ENCODE data around the gene HDAC4. TPM values are rescaled to one million over a fixed set of nuclear protein-coding genes. Genes with fewer than 3 reads are reported as not detected.

HDAC4 gene
- polyA plus RNA-seq, 1 donor (not counting 4 experiments of a cell fraction or from before 2014, with no cell fraction given) = 2.9 TPM

- Histone ChIP-seq H3K4me3 (ENCODE audit: control insufficient read depth in 2 of 3, extremely low read depth in 1 of 3, insufficient read depth in 2 of 3, low read depth in 1 of 3, low read length in 3 of 3) (no peak overlapping the region), H2AFZ (ENCODE audit: control insufficient read depth, low read length) (no peak overlapping the region), H3K27ac (ENCODE audit: control insufficient read depth, insufficient read depth, low read length) (no peak overlapping the region), H3K9ac (ENCODE audit: control insufficient read depth, extremely low read depth, insufficient read depth, low read length) (no peak overlapping the region), H3K79me2 (ENCODE audit: control insufficient read depth, insufficient read depth, low read length) (no peaks in the 10 kb centered on the region), H3K4me1 (ENCODE audit: control insufficient read depth, extremely low read depth, insufficient read depth, low read length) (peaks cover 5% of the 10 kb centered on the region), H3K4me2 (ENCODE audit: control insufficient read depth, extremely low read depth, insufficient read depth, low read depth, low read length) (no peak overlapping the region), H3K27me3 (ENCODE audit: control insufficient read depth, extremely low read depth, insufficient read depth, low read length) (peaks cover 16% of the 10 kb centered on the region), H3K9me3 (ENCODE audit: control insufficient read depth, low read depth, low read length) (no peaks in the 10 kb centered on the region), H3K36me3 (ENCODE audit: control insufficient read depth in 2 of 2, extremely low read depth in 1 of 2, insufficient read depth in 2 of 2, low read length in 2 of 2) (no peaks in the 10 kb centered on the region), H3K9me1 (ENCODE audit: control insufficient read depth, extremely low read depth, insufficient read depth, low read length) (no peaks in the 10 kb centered on the region), H4K20me1 (ENCODE audit: control insufficient read depth, extremely low read depth, insufficient read depth, low read length) (peaks cover 2% of the 10 kb centered on the region)
- TF ChIP-seq CTCF (optimal IDR thresholded peaks at IDR 0.05 in 1 of 3, IDR thresholded peaks at IDR 0.05 in 1 of 3, conservative IDR thresholded peaks at IDR 0.05 in 1 of 3; ENCODE audit: extremely low read depth in 1 of 3, insufficient read depth in 2 of 3, low read length in 3 of 3) (no peak), EZH2 (IDR thresholded peaks at IDR 0.05; ENCODE audit: low read length) (no peak)
- DNase-seq (ENCODE audit: low read depth, low spot score) = no peak
- no peak for FAIRE-seq
- dilution Hi-C loops (cut with MboI; ENCODE audit: extremely low pct_ligation_motif_present, low sequenced_read_pairs) = no loop called here
These were observed 363.3 kb downstream of the HDAC4 start for GRCh38 chr2:239037559-239037910.

DNA sequence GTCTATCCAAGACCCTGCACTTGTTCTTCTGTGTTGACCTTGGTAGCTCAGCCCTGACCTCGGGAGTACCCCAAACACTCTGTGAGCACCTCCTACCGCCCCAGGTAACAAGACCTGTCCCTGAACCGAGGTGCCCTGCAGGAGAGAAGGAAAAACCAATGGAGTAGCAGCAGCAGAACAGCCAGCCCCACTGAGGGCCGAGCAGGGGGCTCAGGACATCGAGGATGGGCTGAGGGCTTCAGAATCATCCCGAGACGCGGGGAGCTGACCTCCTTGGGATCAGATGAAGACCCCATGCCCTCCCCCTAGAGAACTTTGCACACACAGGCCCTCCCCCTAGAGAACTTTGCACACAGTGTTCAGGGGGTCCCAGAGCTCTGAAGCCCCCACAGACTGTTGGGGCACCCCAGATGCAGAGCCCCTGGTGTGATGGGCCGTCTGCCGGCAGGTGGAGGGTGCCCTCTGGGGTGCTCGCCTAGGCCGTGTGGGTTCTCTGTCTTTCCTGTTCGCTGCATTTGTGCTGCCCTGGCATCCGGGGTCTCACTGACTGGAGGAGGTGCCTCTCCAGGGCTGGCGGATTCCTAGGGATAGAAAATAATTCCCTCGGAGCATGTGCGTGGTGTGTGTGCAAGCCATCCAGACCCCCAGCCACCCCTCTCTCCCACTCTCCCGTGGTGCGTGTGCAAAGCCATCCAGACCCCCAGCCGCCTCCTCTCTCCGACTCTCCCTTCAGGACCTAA lies 363.8 kb downstream of the HDAC4 start:
- Histone ChIP-seq H3K27me3 (ENCODE audit: control insufficient read depth, extremely low read depth, insufficient read depth, low read length) (peaks cover 16% of the 10 kb centered on the region), H3K36me3 (ENCODE audit: control insufficient read depth in 2 of 2, extremely low read depth in 1 of 2, insufficient read depth in 2 of 2, low read length in 2 of 2) (no peaks in the 10 kb centered on the region), H3K9me1 (ENCODE audit: control insufficient read depth, extremely low read depth, insufficient read depth, low read length) (no peaks in the 10 kb centered on the region), H3K79me2 (ENCODE audit: control insufficient read depth, insufficient read depth, low read length) (no peaks in the 10 kb centered on the region), H4K20me1 (ENCODE audit: control insufficient read depth, extremely low read depth, insufficient read depth, low read length) (peaks cover 2% of the 10 kb centered on the region), H3K4me2 (ENCODE audit: control insufficient read depth, extremely low read depth, insufficient read depth, low read depth, low read length) (no peak overlapping the region), H3K9me3 (ENCODE audit: control insufficient read depth, low read depth, low read length) (no peaks in the 10 kb centered on the region), H3K9ac (ENCODE audit: control insufficient read depth, extremely low read depth, insufficient read depth, low read length) (no peak overlapping the region), H3K27ac (ENCODE audit: control insufficient read depth, insufficient read depth, low read length) (no peak overlapping the region), H2AFZ (ENCODE audit: control insufficient read depth, low read length) (no peak overlapping the region), H3K4me3 (ENCODE audit: control insufficient read depth in 2 of 3, extremely low read depth in 1 of 3, insufficient read depth in 2 of 3, low read depth in 1 of 3, low read length in 3 of 3) (no peak overlapping the region), H3K4me1 (ENCODE audit: control insufficient read depth, extremely low read depth, insufficient read depth, low read length) (peaks cover 5% of the 10 kb centered on the region)
- dilution Hi-C loops (cut with MboI; ENCODE audit: extremely low pct_ligation_motif_present, low sequenced_read_pairs) = no loop called here
- FAIRE-seq (no peak), DNase-seq (ENCODE audit: low read depth, low spot score) (no peak)
- TF ChIP-seq EZH2 (IDR thresholded peaks at IDR 0.05; ENCODE audit: low read length) = no peak
- no peak for TF ChIP-seq CTCF (optimal IDR thresholded peaks at IDR 0.05 in 1 of 3, IDR thresholded peaks at IDR 0.05 in 1 of 3, conservative IDR thresholded peaks at IDR 0.05 in 1 of 3; ENCODE audit: extremely low read depth in 1 of 3, insufficient read depth in 2 of 3, low read length in 3 of 3)
